MCF 10A (cell line): ENCODE results near the gene SERPINC1. TPM values are rescaled to one million over a fixed set of nuclear protein-coding genes. Genes with fewer than 3 reads are reported as not detected.

Experiments
- BruUV-seq: library from RNA; stranded (reverse); fragments of 400-500 nt; replicated peaks from 2 replicates; lab custom pipeline; 2021; lab: Mats Ljungman, UMichigan
- CTCF ChIA-PET: fragments of 300-600 bp; sonication (Branson Sonifier 250); formaldehyde crosslinking; extraction: SDS; loops from one replicate; lab custom pipeline; 2021; ENCODE audit warnings: antibody characterized with exemption, inconsistent platforms; lab: Yijun Ruan, JAX
- POLR2A ChIA-PET: fragments of 300-600, 350-650 bp; sonication (Branson Sonifier 250); formaldehyde crosslinking; extraction: SDS; loops from one replicate; lab custom pipeline; 2020; ENCODE audit warnings: antibody characterized with exemption, inconsistent platforms; lab: Yijun Ruan, JAX
- DNase-seq: peaks from one replicate; pipeline ENCODE4 v3.0.0-alpha.2; 2018; ENCODE audit not compliant: unreplicated experiment
- H3K27ac Mint-ChIP-seq: one replicate; pipeline ENCODE4 v1.8.0; 2022; ENCODE audit warnings: mild to moderate bottlenecking, low read depth, mixed read lengths; ENCODE audit not compliant: unreplicated experiment
- H3K27me3 Mint-ChIP-seq: one replicate; pipeline ENCODE4 v1.8.0; 2022; ENCODE audit warnings: mixed read lengths; ENCODE audit not compliant: insufficient read depth, unreplicated experiment
- H3K36me3 Mint-ChIP-seq: one replicate; pipeline ENCODE4 v1.8.0; 2022; ENCODE audit warnings: mild to moderate bottlenecking, moderate library complexity, mixed read lengths; ENCODE audit not compliant: insufficient read depth, unreplicated experiment
- H3K4me1 Mint-ChIP-seq: one replicate; pipeline ENCODE4 v1.8.0; 2022; ENCODE audit warnings: mixed read lengths; ENCODE audit not compliant: insufficient read depth, unreplicated experiment
- H3K4me3 Mint-ChIP-seq: one replicate; pipeline ENCODE4 v1.8.0; 2022; ENCODE audit warnings: mild to moderate bottlenecking, moderate library complexity, mixed read lengths; ENCODE audit not compliant: unreplicated experiment
- H3K9me3 Mint-ChIP-seq: one replicate; pipeline ENCODE4 v1.8.0; 2022; ENCODE audit warnings: mixed read lengths; ENCODE audit not compliant: unreplicated experiment
- intact Hi-C: fragments of 100-400 bp; cut with micrococcal nuclease; formaldehyde crosslinking; loops from 2 replicates; pipeline ENCODE4 v1.14.1; 2022
- total RNA-seq: library from RNA; stranded (reverse); gene quantifications from 2 replicates; pipeline ENCODE4 v1.2.3, GENCODE V29; 2022
- TF ChIP-seq, protein P1 (sequence below): fragments of 200-600 bp; IDR thresholded peaks from one replicate; pipeline ENCODE4 v1.8.0; 2022; ENCODE audit warnings: antibody characterized with exemption, mild to moderate bottlenecking; ENCODE audit not compliant: unreplicated experiment

SERPINC1 gene
- total RNA-seq, 1 experiment from 2014 or later, result not detected

DNA sequence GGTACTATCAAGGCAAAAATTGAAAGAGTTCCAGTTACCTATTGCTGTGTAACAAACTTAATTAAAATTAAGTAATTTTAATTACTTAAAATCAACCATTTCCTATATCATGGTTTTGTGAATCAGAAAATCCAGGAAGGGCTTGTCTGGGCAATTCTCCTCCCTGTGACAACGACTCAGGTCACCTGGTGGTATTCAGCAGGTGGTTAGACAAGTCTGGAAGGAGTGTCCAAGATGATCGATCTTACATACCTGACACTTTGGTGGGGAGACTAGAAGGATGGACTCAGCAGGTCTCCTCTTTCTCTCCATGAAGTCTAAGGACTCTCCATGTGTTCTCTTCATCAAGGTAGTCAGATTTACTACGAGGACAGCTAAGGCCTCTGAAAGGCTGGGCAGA, 22.9 kb downstream of the SERPINC1 start:
- POLR2A ChIA-PET, result interaction anchor here (0.6 to 1.6 kb wide), 3 partner anchors 25 to 1106 kb away, joined by 3 to 7 read pairs (median 4); partner anchors contain the start of gene ZBTB37
- no peaks in the 10 kb centered on the region for H3K9me3 Mint-ChIP-seq
- peaks cover 7% of the 10 kb centered on the region for H3K4me1 Mint-ChIP-seq
- TF ChIP-seq, protein P1, sequence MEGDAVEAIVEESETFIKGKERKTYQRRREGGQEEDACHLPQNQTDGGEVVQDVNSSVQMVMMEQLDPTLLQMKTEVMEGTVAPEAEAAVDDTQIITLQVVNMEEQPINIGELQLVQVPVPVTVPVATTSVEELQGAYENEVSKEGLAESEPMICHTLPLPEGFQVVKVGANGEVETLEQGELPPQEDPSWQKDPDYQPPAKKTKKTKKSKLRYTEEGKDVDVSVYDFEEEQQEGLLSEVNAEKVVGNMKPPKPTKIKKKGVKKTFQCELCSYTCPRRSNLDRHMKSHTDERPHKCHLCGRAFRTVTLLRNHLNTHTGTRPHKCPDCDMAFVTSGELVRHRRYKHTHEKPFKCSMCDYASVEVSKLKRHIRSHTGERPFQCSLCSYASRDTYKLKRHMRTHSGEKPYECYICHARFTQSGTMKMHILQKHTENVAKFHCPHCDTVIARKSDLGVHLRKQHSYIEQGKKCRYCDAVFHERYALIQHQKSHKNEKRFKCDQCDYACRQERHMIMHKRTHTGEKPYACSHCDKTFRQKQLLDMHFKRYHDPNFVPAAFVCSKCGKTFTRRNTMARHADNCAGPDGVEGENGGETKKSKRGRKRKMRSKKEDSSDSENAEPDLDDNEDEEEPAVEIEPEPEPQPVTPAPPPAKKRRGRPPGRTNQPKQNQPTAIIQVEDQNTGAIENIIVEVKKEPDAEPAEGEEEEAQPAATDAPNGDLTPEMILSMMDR, result no peak
- H3K4me3 Mint-ChIP-seq, result no peak overlapping the region
- CTCF ChIA-PET, result interaction anchor here (1.0 to 1.2 kb wide), 4 partner anchors 10 to 855 kb away, joined by 3 to 4 read pairs (median 3); no protein-coding TSS in a partner anchor
- no peak overlapping the region for H3K27ac Mint-ChIP-seq
- peaks cover 6% of the 10 kb centered on the region for H3K36me3 Mint-ChIP-seq
- intact Hi-C loops, result no loop called here
- no peaks in the 10 kb centered on the region for H3K27me3 Mint-ChIP-seq
- BruUV-seq, result no TSS peak
- no peak for DNase-seq

- ChIA-PET CTCF (no interaction called here), POLR2A (interaction anchor here (1.5 to 1.6 kb wide), 2 partner anchors 25 to 36 kb away, joined by 4 to 7 read pairs; partner anchors contain the start of gene ZBTB37)
- no peak overlapping the region for H3K4me3 Mint-ChIP-seq
- H3K4me1 Mint-ChIP-seq, result peaks cover 7% of the 10 kb centered on the region
- no TSS peak for BruUV-seq
- H3K9me3 Mint-ChIP-seq, result no peaks in the 10 kb centered on the region
- no peaks in the 10 kb centered on the region for H3K27me3 Mint-ChIP-seq
- H3K36me3 Mint-ChIP-seq, result peaks cover 6% of the 10 kb centered on the region
- TF ChIP-seq, protein P1, result no peak
- H3K27ac Mint-ChIP-seq, result no peak overlapping the region
- DNase-seq, result no peak
- intact Hi-C loops, result no loop called here
These were observed 23.5 kb downstream of the SERPINC1 start for GRCh38 chr1:173893611-173894010.

GRCh38 chr1:173889885-173890284, 27.2 kb downstream of the SERPINC1 start:
- TF ChIP-seq, protein P1, result no peak
- ChIA-PET CTCF (interaction anchor here (0.6 to 1.6 kb wide), 3 partner anchors 174 to 1904 kb away, joined by 3 to 5 read pairs (median 5); no protein-coding TSS in a partner anchor), POLR2A (interaction anchor here (0.8 to 1.0 kb wide), 2 partner anchors 14 to 21 kb away, joined by 3 to 8 read pairs; partner anchors contain the start of gene ZBTB37)
- no peak for DNase-seq
- H3K36me3 Mint-ChIP-seq, result peaks cover 22% of the 10 kb centered on the region
- no TSS peak for BruUV-seq
- intact Hi-C loops, result no loop called here
- no peaks in the 10 kb centered on the region for H3K27me3 Mint-ChIP-seq
- H3K9me3 Mint-ChIP-seq, result no peaks in the 10 kb centered on the region
- peaks cover 7% of the 10 kb centered on the region for H3K4me1 Mint-ChIP-seq
- H3K4me3 Mint-ChIP-seq, result no peak overlapping the region
- H3K27ac Mint-ChIP-seq, result no peak overlapping the region

DNA sequence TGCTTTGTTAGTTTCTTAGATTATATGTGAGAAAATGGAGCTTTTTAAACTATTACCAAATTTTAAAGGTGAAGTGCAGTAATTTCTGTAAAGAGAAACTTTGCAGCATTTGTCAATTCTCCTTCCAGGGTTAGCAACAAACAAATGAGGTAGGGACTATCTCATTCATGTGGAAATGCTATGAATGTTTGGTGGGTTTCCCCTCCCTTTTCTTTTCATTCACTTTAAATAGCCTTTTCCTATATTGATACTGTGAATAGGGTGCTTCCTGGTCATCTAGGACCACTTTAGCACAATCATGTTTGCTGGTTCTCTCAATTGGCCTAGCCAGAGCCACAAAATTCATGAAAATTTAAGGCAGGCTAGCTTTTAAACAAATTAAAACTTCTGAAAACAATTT, 28.4 kb downstream of the SERPINC1 start:
- no TSS peak for BruUV-seq
- ChIA-PET CTCF (interaction anchor here (0.5 to 1.6 kb wide), 5 partner anchors 17 to 1169 kb away, joined by 3 to 5 read pairs (median 3); no protein-coding TSS in a partner anchor), POLR2A (interaction anchor here (0.6 to 2.9 kb wide), 3 partner anchors 20 to 409 kb away, joined by 3 to 18 read pairs (median 4); partner anchors contain the start of genes GAS5 and ZBTB37)
- TF ChIP-seq, protein P1, result no peak
- intact Hi-C loops, result no loop called here
- no peak overlapping the region for H3K27ac Mint-ChIP-seq
- H3K4me1 Mint-ChIP-seq, result peaks cover 1% of the 10 kb centered on the region
- no peaks in the 10 kb centered on the region for H3K27me3 Mint-ChIP-seq
- H3K9me3 Mint-ChIP-seq, result no peaks in the 10 kb centered on the region
- DNase-seq, result no peak
- no peak overlapping the region for H3K4me3 Mint-ChIP-seq
- H3K36me3 Mint-ChIP-seq, result peaks cover 22% of the 10 kb centered on the region
